Right lobe of liver (tissue), 6 donors: ENCODE data around the gene ABHD12. TPM values are rescaled to one million over a fixed set of nuclear protein-coding genes. Genes with fewer than 3 reads are reported as not detected.

Source experiments
- ATAC-seq, 4 donors: fragments of 200-7000 bp; cut with Tn5 transposase; one replicate each; pipeline ENCODE4 v1.9.1; 2020; ENCODE audit warnings: mild to moderate bottlenecking in 4 of 4, moderate library complexity in 4 of 4
- DNase-seq, 3 donors: peaks; one replicate each; pipeline ENCODE4 v3.0.0-alpha.2; 2020
- H3K27ac ChIP-seq, 3 donors: fragments of 200-600 bp; one replicate each; pipeline ENCODE4 v1.8.0; 2022
- H3K27me3 ChIP-seq, 2 donors: fragments of 200-600 bp; one replicate each; pipeline ENCODE4 v1.8.0; 2022
- H3K36me3 ChIP-seq, 4 donors: fragments of 200-600 bp; sonication (generic) in 1 of 4; one replicate each; pipeline versions ENCODE4 v1.5.1 to v1.8.0; 2017 to 2022; ENCODE audit warnings: control low read depth in 1 of 4
- H3K4me1 ChIP-seq, 4 donors: fragments of 200-600 bp; sonication (generic) in 1 of 4; one replicate each; pipeline versions ENCODE4 v1.5.1 to v1.8.0; 2017 to 2022; ENCODE audit warnings: control low read depth in 1 of 4
- H3K4me3 ChIP-seq, 3 donors: fragments of 200-600 bp; one replicate each; pipeline ENCODE4 v1.8.0; 2022
- H3K9me3 ChIP-seq, 4 donors: fragments of 200-600 bp; sonication (generic) in 1 of 4; one replicate each; pipeline versions ENCODE4 v1.5.1 to v1.8.0; 2017 to 2022; ENCODE audit warnings: control low read depth in 1 of 4
- POLR2A ChIP-seq: fragments of 450-650 bp; IDR thresholded peaks from one replicate; pipeline ENCODE4 v1.6.1; 2017; ENCODE audit warnings: antibody characterized with exemption, mild to moderate bottlenecking
- WGBS: methylation state at CpG from one replicate; pipeline ENCODE4 v1.1.6; 2018; ENCODE audit warnings: low coverage, low lambda C conversion rate; ENCODE audit not compliant: insufficient coverage; ENCODE audit errors: missing lambda C conversion rate; 5-methylcytosine and 5-hydroxymethylcytosine counted together
- intact Hi-C, 2 donors: fragments of 100-400 bp; cut with DNase I; formaldehyde crosslinking; loops; one replicate each; pipeline versions ENCODE4 v1.11.2 to v1.14.1; 2022
- total RNA-seq, 6 experiments: library from RNA; depleted of rRNA in 2 of 6; stranded (reverse); fragments of >200 nt in 2 of 6; fragmentation: NEBNext Ultra II Directional in 3 of 6; extraction: Animal tissue kit (Norgen Biotek cat#: 25700) in 3 of 6; gene quantifications; one replicate each; pipeline versions ENCODE4 v1.1.0 to v1.2.4, GENCODE V29; 2016 to 2023
- TF ChIP-seq, protein P1 (sequence below), 4 donors: fragments of 200-600 bp in 3 of 4; fragments of 450-650 bp in 1 of 4; IDR thresholded peaks; one replicate each; pipeline versions ENCODE4 v1.5.1 to v1.8.0; 2016 to 2022; ENCODE audit warnings: antibody characterized with exemption in 4 of 4, mild to moderate bottlenecking in 2 of 4
- donor health status: DM: no; HTN: yes; CAD: no.
- donor health status: DM: no; HTN: no; CAD: no.
- donor health status: DM: no; HTN: no; CAD: no.
- donor health status: DM: no; HTN: yes; CAD: no.
- donor health status: DM: no; HTN: yes; CAD: no.

ABHD12 gene
- total RNA-seq, 6 experiments from 2014 or later, result 16.1 to 23.6 (median 18.7) TPM

DNA sequence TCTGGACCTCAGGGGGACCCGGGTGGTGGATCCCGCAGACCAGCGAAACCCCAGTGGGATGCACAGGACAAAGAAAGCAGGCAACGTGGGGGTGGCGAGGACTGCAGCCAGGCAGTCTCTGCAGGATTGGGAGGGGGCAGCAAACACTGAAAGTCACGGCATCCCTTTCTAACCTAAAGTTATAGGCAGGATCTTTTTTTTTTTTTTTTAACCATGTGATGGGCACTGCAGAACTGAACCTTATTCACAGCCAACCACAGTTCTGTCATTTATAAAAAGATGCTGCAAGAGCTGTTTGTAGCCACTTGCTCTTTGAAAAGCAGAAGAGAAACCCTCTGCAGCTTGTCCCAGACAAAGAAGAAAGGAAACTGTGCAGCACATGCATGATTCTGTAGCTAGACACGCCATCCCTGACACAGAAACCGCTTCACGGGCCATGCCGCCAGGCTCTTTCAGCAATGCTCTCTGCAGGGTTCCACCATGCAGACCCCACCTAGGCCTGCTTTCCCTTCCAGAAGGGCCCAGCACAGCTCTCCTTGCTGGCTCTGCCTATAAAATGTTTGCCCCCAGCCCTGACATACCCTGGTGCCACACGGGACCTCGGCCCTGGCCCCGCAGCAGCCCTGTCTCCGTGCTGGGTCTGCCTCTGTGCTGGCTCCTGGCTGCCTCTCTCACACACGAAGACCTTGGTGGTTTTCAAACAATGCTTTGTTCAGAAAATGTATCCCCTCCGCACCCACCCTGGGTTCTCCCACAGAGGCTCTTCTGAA, 72.0 kb downstream of the ABHD12 start:
- Histone ChIP-seq H3K27ac (no peak overlapping the region), H3K36me3 (peaks cover 0 to 6% (median 0%) of the 10 kb centered on the region in 4 donors), H3K4me3 (no peak overlapping the region), H3K4me1 (no peaks in the 10 kb centered on the region), H3K27me3 (no peaks in the 10 kb centered on the region), H3K9me3 (no peaks in the 10 kb centered on the region)
- DNase-seq, result peak in 1 of 3 donors; percentile 31
- peak; percentile 34 to 63 (median 48) for ATAC-seq
- intact Hi-C loops, result no loop called here
- TF ChIP-seq POLR2A, result no peak
- TF ChIP-seq, protein P1, sequence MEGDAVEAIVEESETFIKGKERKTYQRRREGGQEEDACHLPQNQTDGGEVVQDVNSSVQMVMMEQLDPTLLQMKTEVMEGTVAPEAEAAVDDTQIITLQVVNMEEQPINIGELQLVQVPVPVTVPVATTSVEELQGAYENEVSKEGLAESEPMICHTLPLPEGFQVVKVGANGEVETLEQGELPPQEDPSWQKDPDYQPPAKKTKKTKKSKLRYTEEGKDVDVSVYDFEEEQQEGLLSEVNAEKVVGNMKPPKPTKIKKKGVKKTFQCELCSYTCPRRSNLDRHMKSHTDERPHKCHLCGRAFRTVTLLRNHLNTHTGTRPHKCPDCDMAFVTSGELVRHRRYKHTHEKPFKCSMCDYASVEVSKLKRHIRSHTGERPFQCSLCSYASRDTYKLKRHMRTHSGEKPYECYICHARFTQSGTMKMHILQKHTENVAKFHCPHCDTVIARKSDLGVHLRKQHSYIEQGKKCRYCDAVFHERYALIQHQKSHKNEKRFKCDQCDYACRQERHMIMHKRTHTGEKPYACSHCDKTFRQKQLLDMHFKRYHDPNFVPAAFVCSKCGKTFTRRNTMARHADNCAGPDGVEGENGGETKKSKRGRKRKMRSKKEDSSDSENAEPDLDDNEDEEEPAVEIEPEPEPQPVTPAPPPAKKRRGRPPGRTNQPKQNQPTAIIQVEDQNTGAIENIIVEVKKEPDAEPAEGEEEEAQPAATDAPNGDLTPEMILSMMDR (IDR thresholded peaks at IDR 0.05), result no peak
- 76% methylated on average over 9 of the region's 16 CpGs for WGBS

DNA sequence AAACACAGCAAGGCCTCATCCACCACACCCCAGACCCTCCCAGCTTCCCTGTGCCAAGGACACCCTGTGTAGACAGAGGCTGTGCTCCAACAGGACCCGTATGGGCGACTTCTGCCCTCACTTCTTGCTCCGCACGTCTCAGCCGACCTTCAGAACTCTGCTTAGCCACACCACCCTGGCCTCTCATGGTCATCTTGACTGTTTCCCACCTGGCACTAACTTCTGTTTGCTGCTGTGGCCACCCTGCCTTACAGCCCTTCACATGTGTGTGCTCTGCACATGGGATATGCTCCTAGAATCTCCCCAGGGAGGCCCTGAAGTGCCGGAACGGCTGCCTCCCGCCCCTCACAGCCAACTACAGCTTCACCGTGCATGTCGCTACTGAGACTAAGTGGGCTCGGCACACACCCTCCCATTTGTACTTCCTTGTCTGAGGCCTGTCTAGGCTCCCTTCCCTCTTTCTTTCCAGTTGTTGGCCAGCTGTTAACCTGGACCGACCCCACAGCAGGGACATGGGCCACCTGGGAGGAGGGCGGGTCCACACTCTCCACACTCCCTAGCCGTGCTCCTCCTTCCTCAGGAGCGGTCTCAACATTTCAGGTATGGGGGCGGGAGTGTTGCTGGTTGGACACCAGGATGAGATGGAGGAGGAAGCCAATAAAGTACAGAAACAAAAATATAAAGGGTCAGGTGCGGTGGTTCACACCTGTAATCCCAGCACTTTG, 73.1 kb downstream of the ABHD12 start:
- 78% methylated on average over 14 of the region's 17 CpGs for WGBS
- Histone ChIP-seq H3K27me3 (no peaks in the 10 kb centered on the region), H3K27ac (no peak overlapping the region), H3K9me3 (no peaks in the 10 kb centered on the region), H3K4me3 (no peak overlapping the region), H3K36me3 (peaks cover 0 to 6% (median 0%) of the 10 kb centered on the region in 4 donors), H3K4me1 (no peaks in the 10 kb centered on the region)
- peak in 1 of 3 donors; percentile 28 for DNase-seq
- intact Hi-C loops, result no loop called here
- TF ChIP-seq POLR2A, result no peak
- TF ChIP-seq, protein P1 (IDR thresholded peaks at IDR 0.05), result no peak
- peak in 1 of 4 donors; percentile 29 for ATAC-seq

DNA sequence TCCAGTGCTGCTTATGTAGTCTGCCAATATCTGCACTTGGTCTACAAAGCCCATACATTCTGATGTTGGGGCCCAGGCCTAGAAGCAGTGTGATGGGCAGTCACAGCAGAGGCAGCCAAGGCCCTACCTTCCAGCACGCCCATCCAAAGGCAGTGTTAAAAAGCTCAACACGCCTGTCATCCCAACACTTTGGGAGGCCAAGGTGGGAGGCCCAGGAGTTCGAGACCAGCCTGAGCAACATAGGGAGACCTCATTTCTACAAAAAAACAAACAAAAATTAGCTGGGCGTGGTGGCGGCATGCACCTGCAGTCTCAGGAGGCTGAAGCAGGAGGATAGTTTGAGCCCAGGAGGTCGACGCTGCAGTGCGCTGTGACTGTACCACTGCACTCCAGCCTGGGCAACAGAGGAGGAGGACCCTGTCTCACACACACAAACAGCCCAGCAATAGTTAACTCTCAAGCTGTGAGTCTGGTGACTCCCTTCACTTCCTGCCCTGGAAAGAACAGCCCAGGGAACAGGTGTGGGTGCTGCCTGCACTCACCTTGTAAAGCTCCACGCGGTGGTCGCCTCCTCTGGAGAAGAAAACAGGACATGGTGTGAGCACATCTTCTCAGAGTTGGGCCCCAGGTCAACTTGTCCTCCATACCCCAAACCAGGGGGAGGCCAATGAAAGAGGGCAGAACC, 74.0 kb downstream of the ABHD12 start:
- no peaks in the 10 kb centered on the region for H3K27me3 ChIP-seq
- WGBS, result 90% methylated on average over 3 of the region's 11 CpGs
- no peak overlapping the region for H3K4me3 ChIP-seq
- TF ChIP-seq, protein P1 (IDR thresholded peaks at IDR 0.05), result no peak
- no peak for TF ChIP-seq POLR2A
- DNase-seq (peak in 1 of 3 donors; percentile 39), ATAC-seq (no peak)
- intact Hi-C loops, result no loop called here
- no peaks in the 10 kb centered on the region for H3K9me3 ChIP-seq
- peaks cover 0 to 3% (median 0%) of the 10 kb centered on the region in 4 donors for H3K36me3 ChIP-seq
- peaks cover 0 to 2% (median 0%) of the 10 kb centered on the region in 4 donors for H3K4me1 ChIP-seq
- H3K27ac ChIP-seq, result no peak overlapping the region

DNA sequence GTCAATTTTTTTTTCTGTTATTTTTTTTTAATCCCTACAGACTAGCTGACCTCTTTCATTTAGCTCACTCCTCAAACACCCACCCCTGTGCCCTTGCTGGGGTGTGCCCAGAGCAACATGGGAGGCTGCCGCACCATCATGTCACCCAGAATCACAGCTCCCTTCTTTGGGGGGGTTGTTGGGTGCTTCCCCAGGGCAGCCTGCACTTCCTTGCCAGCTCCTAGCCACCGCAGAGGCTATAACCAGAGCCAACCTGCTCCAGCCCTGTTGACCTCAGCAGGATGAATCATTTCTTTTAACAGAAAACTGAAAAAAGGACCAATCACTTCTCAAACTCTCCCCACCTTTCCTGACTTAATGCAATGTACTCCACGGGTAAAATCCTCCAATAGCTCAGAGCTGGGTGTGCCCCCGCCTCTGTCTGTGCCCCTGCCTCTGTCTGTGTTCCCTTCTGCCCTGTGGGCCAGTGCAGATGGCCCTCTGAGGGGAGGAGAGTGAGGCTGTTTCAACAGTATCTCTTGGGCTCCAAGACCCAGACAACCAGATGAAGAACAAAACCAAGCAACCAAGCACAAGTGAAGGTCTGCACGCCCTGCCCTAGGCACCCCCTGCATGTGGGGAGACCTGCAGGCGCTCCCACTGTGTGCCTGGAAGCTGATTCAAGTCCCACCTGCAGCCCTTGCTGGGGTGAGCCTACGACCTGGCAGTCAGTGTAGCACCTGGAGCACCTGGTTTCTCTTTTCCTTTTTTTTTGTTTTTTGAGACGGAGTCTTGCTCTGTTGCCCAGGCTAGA, 75.0 kb downstream of the ABHD12 start:
- TF ChIP-seq, protein P1 (IDR thresholded peaks at IDR 0.05), result no peak
- TF ChIP-seq POLR2A, result no peak
- WGBS, result 90% methylated on average over 3 of the region's 8 CpGs
- ATAC-seq (no peak), DNase-seq (peak in 2 of 3 donors; percentile 19 to 21)
- Histone ChIP-seq H3K27me3 (no peaks in the 10 kb centered on the region), H3K36me3 (no peaks in the 10 kb centered on the region), H3K4me3 (no peak overlapping the region), H3K4me1 (peaks cover 0 to 12% (median 5%) of the 10 kb centered on the region in 4 donors), H3K27ac (no peak overlapping the region), H3K9me3 (no peaks in the 10 kb centered on the region)
- intact Hi-C loops, result no loop called here
